Muscle layer of duodenum (tissue), 2 donors: Measurements from ENCODE around the gene NELFB.
"Not testable (repeated sequence)": the region's sequence is repeated elsewhere in the genome, so short reads cannot be mapped to it uniquely, and the experiment has no call there.

Source experiments
- H3K27ac ChIP-seq: one replicate; pipeline ENCODE4 v1.7.0; 2013; ENCODE audit warnings: mild to moderate bottlenecking, low read length
- H3K27me3 ChIP-seq: one replicate; pipeline ENCODE4 v1.7.0; 2013; ENCODE audit warnings: low read depth, mild to moderate bottlenecking, control low read depth, low read length
- H3K36me3 ChIP-seq, 2 donors: one replicate each; pipeline ENCODE4 v1.7.0; 2013; ENCODE audit warnings: low read length in 2 of 2, control low read depth in 1 of 2, mild to moderate bottlenecking in 1 of 2; ENCODE audit not compliant: insufficient read depth in 2 of 2, control insufficient read depth in 1 of 2
- H3K4me1 ChIP-seq, 2 donors: one replicate each; pipeline ENCODE4 v1.7.0; 2013; ENCODE audit warnings: low read length in 2 of 2, mild to moderate bottlenecking in 2 of 2, control low read depth in 1 of 2, moderate library complexity in 1 of 2; ENCODE audit not compliant: insufficient read depth in 2 of 2, control insufficient read depth in 1 of 2
- H3K4me3 ChIP-seq, 2 donors: one replicate each; pipeline ENCODE4 v1.7.0; 2013; ENCODE audit warnings: low read length in 2 of 2, low read depth in 1 of 2, mild to moderate bottlenecking in 1 of 2
- H3K9me3 ChIP-seq, 2 donors: one replicate each; pipeline ENCODE4 v1.7.0; 2013; ENCODE audit warnings: low read length in 2 of 2, control low read depth in 1 of 2, mild to moderate bottlenecking in 1 of 2; ENCODE audit not compliant: control insufficient read depth in 1 of 2
- donor health status: healthy.

NELFB gene

DNA sequence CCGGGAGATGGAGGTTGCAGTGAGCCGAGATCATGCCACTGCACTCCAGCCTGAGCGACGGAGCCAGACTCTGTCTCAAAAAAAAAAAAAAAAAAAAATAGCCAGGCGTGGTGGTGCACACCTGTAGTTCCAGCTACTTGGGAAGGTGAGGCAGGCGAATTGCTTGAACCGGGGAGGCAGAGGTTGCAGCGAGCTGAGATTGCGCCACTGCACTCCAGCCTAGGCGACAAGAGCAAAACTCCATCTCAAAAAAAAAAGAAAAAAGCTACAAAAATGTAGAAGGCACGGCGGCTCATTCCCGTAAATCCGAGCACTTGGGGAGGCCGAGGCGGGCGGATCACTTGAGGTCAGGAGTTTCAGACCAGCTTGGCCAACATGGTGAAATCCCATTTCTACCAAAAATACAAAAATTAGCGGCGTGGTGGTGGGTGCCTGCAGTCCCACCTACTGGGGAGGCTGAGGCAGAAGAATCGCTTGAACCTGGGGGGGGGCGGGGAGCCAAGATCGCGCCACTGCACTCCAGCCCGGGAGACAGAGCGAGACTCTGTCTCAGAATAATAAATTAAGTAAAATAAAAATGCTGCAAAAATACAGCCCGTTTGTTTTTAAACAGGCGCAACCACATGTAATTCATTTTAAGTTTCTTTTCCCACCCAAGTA, 15.5 kb upstream of the NELFB start:
- not testable (repeated sequence) for H3K27me3 ChIP-seq, H3K9me3 ChIP-seq
- H3K4me3 ChIP-seq: peak overlapping the region; percentile 39 to 83
- peaks cover 0 to 10% of the 10 kb centered on the region in 2 donors for H3K36me3 ChIP-seq
- peak overlapping the region; percentile 69 for H3K27ac ChIP-seq
- H3K4me1 ChIP-seq: peaks cover 0 to 66% of the 10 kb centered on the region in 2 donors

DNA sequence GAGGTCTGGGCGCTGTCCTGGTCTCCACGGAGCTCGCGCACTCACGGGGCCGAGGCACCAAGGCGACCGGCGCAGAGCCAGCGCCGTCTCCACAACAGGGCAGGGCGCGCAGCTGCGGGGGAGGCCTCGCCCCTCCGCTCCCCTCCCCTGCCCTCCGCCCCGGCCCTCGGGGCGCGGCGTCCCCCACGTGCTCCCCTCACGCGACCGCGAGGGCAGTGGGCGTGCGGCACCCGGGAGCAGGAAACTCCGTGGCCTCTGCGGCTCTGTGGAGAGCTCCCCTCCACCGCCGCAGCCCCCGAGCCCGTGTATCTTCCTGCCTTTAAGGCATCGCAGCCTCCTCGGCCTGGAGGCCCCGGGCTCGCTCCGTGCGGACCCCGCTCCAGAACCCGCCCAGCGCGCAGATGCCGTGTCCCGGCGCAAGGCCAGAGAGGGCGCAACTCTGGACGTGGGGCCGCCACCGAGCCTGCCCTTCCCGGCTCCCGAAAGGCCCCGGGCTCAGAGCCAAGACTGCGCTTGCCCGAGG, 14.7 kb upstream of the NELFB start:
- Histone ChIP-seq H3K36me3 (peaks cover 0 to 10% of the 10 kb centered on the region in 2 donors), H3K27ac (peak overlapping the region; percentile 69), H3K4me1 (peaks cover 0 to 64% of the 10 kb centered on the region in 2 donors), H3K27me3 (no peaks in the 10 kb centered on the region), H3K4me3 (peak overlapping the region; percentile 39 to 83), H3K9me3 (no peaks in the 10 kb centered on the region)

DNA sequence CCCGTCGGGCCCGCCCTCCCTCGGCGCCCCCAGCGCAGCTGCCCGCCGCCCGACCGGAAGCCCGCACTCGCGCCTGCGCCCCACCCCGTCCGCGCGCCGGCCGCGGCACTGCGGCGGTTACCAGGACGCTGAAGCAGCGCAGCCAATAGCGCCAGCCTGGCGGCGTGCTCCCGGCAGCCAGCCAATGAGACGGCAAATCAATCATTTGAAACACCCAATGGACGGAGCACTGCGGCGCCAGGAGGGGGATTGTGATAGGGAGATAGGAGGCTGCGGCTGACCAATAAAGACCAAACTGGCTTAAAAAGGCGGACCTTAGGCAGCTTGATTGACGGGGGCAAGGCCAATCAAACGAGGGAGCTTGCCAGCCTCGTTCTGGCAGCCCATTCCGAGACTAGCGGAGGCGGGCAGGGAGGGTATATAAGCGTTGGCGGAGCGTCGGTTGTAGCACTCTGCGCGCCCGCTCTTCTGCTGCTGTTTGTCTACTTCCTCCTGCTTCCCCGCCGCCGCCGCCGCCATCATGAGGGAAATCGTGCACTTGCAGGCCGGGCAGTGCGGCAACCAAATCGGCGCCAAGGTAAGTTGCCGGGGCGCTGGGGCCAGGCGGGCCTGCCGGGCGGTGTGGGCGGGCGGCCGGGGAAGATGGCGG, 14.2 kb upstream of the NELFB start, which contains the start of gene TUBB4B:
Gene TUBB4B, plus strand, starts transcription at position 447 of the 649 bp plus-strand sequence. Its CDS starts 74 bp downstream, at position 521.
- peak within 1 kb of the TSS; percentile 74 to 83 for H3K4me3 ChIP-seq
- peak within 1 kb of the TSS; percentile 79 for H3K27ac ChIP-seq
- H3K36me3 ChIP-seq: peaks cover 0 to 10% of the 10 kb centered on the region in 2 donors
- peaks cover 0 to 58% of the 10 kb centered on the region in 2 donors for H3K4me1 ChIP-seq
- H3K9me3 ChIP-seq: no peaks in the 10 kb centered on the region
- H3K27me3 ChIP-seq: no peaks in the 10 kb centered on the region

DNA sequence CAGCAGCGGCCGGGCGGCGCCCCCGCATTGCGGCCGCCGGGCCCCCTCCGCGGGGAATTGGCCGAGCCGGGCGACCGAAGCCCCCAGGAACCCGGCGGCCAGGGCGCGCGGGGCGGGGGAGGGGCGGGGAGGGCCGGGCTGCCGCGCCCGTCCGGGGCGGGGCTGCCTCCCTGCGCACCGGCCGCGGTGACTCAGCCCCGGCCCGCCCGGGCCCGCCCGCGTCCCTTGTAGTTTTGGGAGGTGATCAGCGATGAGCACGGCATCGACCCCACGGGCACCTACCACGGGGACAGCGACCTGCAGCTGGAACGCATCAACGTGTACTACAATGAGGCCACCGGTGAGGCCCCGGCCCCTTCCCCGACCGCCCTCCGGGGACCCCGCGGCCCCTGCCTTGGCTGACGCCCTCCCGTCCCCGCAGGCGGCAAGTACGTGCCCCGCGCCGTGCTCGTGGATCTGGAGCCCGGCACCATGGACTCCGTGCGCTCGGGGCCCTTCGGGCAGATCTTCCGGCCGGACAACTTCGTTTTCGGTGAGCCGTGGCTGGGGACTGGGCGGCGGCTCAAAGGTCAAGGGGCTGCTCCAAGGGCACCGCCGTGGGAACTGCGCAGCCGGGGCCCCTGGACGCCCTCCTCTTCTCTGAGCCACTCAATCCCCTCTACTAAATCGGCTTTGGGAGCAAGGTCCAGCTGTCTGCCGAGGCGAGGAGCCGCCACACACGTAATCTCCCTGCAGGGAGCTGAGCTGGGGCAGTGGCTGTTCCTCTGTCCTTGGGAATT, 13.4 kb upstream of the NELFB start:
- Histone ChIP-seq H3K9me3 (no peaks in the 10 kb centered on the region), H3K4me1 (peaks cover 0 to 51% of the 10 kb centered on the region in 2 donors), H3K4me3 (peak overlapping the region; percentile 74 to 82), H3K27ac (peak overlapping the region; percentile 79), H3K27me3 (no peaks in the 10 kb centered on the region), H3K36me3 (peaks cover 0 to 10% of the 10 kb centered on the region in 2 donors)

DNA sequence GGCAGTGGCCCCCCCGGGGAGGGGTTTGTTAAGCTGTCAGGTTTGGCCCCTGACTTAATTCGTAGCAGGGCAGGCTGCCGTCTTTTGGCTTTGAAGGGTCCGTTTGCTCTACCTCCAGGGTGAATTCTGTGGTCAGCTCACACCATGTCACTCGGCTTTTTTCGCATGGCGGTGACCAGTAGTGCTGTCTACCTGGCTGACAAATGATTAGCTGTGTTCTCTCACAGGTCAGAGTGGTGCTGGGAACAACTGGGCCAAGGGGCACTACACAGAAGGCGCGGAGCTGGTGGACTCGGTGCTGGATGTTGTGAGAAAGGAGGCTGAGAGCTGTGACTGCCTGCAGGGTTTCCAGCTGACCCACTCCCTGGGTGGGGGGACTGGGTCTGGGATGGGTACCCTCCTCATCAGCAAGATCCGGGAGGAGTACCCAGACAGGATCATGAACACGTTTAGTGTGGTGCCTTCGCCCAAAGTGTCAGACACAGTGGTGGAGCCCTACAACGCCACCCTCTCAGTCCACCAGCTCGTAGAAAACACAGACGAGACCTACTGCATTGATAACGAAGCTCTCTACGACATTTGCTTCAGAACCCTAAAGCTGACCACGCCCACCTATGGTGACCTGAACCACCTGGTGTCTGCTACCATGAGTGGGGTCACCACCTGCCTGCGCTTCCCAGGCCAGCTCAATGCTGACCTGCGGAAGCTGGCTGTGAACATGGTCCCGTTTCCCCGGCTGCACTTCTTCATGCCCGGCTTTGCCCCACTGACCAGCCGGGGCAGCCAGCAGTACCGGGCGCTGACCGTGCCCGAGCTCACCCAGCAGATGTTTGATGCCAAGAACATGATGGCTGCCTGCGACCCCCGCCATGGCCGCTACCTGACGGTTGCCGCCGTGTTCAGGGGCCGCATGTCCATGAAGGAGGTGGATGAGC, 12.6 kb upstream of the NELFB start:
- peak overlapping the region; percentile 79 for H3K27ac ChIP-seq
- no peaks in the 10 kb centered on the region for H3K27me3 ChIP-seq
- H3K4me1 ChIP-seq: peaks cover 0 to 43% of the 10 kb centered on the region in 2 donors
- H3K9me3 ChIP-seq: no peaks in the 10 kb centered on the region
- H3K4me3 ChIP-seq: peak overlapping the region; percentile 74 to 82
- peaks cover 0 to 10% of the 10 kb centered on the region in 2 donors for H3K36me3 ChIP-seq

DNA sequence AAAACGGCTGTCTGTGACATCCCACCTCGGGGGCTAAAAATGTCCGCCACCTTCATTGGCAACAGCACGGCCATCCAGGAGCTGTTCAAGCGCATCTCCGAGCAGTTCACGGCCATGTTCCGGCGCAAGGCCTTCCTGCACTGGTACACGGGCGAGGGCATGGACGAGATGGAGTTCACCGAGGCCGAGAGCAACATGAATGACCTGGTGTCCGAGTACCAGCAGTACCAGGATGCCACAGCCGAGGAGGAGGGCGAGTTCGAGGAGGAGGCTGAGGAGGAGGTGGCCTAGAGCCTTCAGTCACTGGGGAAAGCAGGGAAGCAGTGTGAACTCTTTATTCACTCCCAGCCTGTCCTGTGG, 11.9 kb upstream of the NELFB start:
- not testable (repeated sequence) for H3K27me3 ChIP-seq, H3K27ac ChIP-seq, H3K9me3 ChIP-seq
- Histone ChIP-seq H3K4me3 (peak overlapping the region in 1 of 2 donors; percentile 33), H3K36me3 (peaks cover 0 to 10% of the 10 kb centered on the region in 2 donors), H3K4me1 (peaks cover 0 to 36% of the 10 kb centered on the region in 2 donors)

DNA sequence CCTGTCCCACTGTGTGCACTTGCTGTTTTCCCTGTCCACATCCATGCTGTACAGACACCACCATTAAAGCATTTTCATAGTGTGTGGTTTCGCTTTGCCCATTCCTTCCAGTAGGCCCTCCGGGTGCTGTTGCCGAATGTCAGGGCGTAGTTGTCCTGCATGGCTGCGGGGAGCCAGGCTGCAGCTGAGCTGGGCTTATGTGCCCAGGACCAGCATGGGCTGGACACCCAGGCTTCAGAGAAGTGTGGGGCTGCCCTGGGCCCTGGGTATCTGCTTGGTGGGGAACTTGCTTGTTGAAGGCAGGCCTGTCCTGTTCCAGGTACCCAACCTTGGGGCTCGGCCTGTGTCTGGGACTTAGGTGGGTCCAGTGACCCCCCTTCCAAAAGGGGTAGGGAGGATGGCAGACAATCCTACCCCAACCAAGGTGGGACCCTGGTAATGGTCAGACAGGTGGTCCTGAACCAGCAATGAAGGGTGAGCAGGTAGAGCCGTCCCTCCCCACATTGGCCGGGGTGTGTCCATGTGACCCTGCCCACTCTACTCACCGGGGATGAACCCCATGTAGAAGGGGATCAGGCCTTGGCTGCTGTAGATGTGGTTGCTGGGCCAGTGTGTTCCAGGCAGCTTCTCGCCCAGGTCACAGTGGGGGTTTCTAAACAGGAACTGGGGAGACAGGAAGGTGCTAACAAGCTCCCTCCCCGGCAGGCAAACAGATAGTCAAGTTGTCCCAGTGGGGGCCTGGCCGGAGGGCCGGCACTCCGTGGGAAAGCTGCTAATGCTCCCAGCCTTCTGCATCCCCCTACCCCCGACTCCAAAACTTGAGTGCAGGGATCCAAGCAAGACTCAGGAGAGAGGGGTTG, 11.3 kb upstream of the NELFB start:
- H3K4me3 ChIP-seq: peak overlapping the region in 1 of 2 donors; percentile 33
- no peaks in the 10 kb centered on the region for H3K9me3 ChIP-seq
- H3K36me3 ChIP-seq: peaks cover 0 to 10% of the 10 kb centered on the region in 2 donors
- no peaks in the 10 kb centered on the region for H3K27me3 ChIP-seq
- peaks cover 0 to 30% of the 10 kb centered on the region in 2 donors for H3K4me1 ChIP-seq
- H3K27ac ChIP-seq: no peak overlapping the region

DNA sequence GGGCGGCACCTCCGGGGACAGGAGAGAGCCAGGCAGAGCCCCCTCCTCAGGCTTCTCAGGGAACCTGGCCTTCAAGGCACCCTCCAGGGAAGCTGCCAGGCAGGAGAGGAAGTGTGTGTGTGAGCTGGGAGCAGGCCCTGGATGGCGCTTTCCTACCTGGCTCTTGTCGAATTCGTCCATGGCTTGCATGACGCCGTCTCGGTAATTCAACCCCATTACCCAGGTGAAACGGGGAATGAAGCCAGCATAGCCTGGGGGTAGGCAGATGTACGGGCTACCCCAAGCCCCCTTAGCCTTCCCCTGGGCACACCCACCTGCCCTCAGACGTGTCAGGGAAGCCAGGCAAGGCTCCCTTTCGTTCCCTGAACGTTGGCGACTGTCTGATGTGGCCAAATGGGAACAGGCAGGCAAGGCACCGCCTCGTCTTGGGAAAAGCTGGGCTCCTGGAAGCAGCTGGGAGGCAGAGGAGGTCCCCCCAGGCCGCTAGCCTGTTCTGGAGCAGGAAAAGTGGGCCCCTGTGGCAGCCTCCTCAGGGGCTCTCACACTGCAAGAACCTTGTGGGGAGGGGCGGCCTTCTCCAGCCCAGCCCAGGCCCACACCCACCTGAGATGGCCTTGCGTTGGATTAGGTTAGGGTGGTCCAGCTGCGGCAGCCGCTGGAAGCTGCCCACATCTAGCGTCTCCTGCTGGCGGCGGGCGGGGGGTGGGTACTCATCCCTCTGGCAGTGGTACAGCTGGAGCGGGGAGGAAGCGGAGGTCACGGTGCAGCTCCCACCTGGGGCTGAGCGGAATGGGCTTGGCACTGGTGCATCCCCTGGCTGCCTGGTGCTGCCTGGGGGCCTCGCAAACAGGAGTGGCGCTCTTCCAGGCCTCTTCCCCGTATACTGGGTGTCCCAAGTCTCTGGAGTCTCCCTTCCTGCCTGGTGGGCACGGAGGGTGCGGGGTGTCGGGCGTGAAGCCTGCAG, 10.4 kb upstream of the NELFB start:
- Histone ChIP-seq H3K9me3 (no peaks in the 10 kb centered on the region), H3K36me3 (peaks cover 0 to 10% of the 10 kb centered on the region in 2 donors), H3K4me3 (no peak overlapping the region), H3K4me1 (peaks cover 0 to 22% of the 10 kb centered on the region in 2 donors), H3K27me3 (no peaks in the 10 kb centered on the region), H3K27ac (no peak overlapping the region)
